BLaER1 (cell line): ENCODE measurements around the gene CEP55.
"Not testable (repeated sequence)": the region's sequence is repeated elsewhere in the genome, so short reads cannot be mapped to it uniquely, and the experiment has no call there.

Experiments used
- H3K27ac ChIP-seq: shearing (Covaris generic); formaldehyde crosslinking; 2 replicates; pipeline ENCODE4 v1.8.1; 2022
- H3K27me3 ChIP-seq: shearing (Covaris generic); formaldehyde crosslinking; 2 replicates; pipeline ENCODE4 v1.8.1; 2022
- H3K36me3 ChIP-seq: shearing (Covaris generic); formaldehyde crosslinking; 2 replicates; pipeline ENCODE4 v1.8.1; 2022
- H3K4me1 ChIP-seq: shearing (Covaris generic); formaldehyde crosslinking; 2 replicates; pipeline ENCODE4 v1.8.1; 2022
- H3K4me2 ChIP-seq: shearing (Covaris generic); formaldehyde crosslinking; 2 replicates; pipeline ENCODE4 v1.8.1; 2022
- H3K4me3 ChIP-seq: shearing (Covaris generic); formaldehyde crosslinking; 2 replicates; pipeline ENCODE4 v1.8.1; 2022
- H3K9ac ChIP-seq: shearing (Covaris generic); formaldehyde crosslinking; 2 replicates; pipeline ENCODE4 v1.8.1; 2022
- H3K9me3 ChIP-seq: shearing (Covaris generic); formaldehyde crosslinking; 2 replicates; pipeline ENCODE4 v1.8.1; 2022
- H4K20me1 ChIP-seq: shearing (Covaris generic); formaldehyde crosslinking; 2 replicates; pipeline ENCODE4 v1.8.1; 2022
- Cebpa-rat ChIP-seq: shearing (Covaris generic); IDR thresholded peaks from 2 replicates; pipeline ENCODE4 v1.8.1; 2022

The CEP55 gene

DNA sequence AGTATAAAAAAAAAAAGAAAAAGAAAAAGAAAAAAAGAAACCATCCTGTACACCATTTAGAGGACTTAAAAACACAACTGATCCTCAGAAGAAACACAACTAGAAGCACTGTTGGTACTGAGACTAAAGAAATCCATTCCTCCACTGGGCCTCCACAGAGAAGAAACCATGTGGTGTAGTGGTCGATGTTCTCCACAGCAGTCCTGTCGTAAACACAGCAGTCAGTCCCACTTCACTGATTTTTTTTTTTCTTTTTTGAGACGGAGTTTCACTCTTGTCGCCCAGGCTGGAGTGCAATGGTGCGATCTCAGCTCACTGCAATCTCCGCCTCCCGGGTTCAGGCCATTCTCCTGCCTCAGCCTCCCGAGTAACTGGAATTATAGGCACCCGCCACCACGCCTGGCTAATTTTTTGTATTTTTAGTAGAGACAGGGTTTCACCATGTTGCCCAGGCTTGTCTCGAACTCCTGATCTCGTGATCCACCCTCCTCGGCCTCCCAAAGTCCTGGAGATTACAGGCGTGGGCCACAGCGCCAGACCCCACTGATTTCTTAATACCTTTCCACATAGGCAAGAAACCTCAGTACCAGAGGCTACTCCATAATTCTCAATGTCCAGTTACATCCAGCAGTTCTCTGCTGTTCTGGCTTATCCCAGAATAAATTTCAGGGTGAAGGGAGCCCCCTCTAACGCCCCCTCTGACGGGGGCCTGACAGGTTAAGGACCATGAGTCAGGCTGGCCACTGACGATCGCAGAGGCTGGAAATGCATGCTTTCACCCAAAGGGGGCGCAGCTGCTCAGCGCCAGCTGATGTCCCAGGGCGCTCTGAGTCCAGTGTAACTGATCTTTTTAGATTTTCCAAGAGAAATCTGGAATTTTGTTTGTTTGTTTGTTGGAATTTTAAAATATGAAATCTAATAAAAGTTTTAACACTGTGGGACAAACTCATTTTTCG is 45.3 kb downstream of the CEP55 start:
- no peaks in the 10 kb centered on the region for H3K9me3 ChIP-seq
- H3K4me1 ChIP-seq = no peaks in the 10 kb centered on the region
- H3K4me2 ChIP-seq = no peak overlapping the region
- no peak overlapping the region for H3K9ac ChIP-seq
- TF ChIP-seq Cebpa-rat = no peak
- no peak overlapping the region for H3K4me3 ChIP-seq
- H3K27ac ChIP-seq = no peak overlapping the region
- no peaks in the 10 kb centered on the region for H3K27me3 ChIP-seq
- no peaks in the 10 kb centered on the region for H4K20me1 ChIP-seq
- H3K36me3 ChIP-seq = no peaks in the 10 kb centered on the region

GRCh38 chr10:93542358-93542791 is 46.0 kb downstream of the CEP55 start:
- Histone ChIP-seq H3K9me3 (no peaks in the 10 kb centered on the region), H3K9ac (no peak overlapping the region), H3K27ac (no peak overlapping the region), H3K4me1 (no peaks in the 10 kb centered on the region), H3K4me3 (no peak overlapping the region), H4K20me1 (no peaks in the 10 kb centered on the region), H3K36me3 (no peaks in the 10 kb centered on the region), H3K4me2 (no peak overlapping the region), H3K27me3 (no peaks in the 10 kb centered on the region)
- TF ChIP-seq Cebpa-rat = no peak

DNA sequence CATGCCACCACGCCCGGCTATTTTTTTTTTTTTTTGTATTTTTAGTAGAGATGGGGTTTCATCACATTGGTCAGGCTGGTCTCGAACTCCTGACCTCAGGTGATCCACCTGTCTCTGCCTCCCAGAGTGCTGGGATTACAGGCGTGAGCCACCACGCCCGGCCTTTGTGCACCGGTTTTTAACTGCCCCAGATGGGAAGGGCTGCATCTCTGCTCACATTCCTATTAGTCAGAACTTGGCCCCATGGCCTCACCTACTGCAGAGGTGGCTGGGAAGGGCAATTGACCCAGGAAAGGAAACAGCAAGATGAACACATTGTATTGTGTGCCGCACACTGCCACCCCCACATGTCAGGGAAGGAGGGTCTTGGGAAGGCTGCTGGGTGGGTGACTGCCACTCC is 50.6 kb downstream of the CEP55 start:
- not testable (repeated sequence) for H3K4me1 ChIP-seq, H4K20me1 ChIP-seq, H3K4me3 ChIP-seq, H3K9ac ChIP-seq, H3K27ac ChIP-seq, H3K4me2 ChIP-seq, H3K36me3 ChIP-seq, H3K27me3 ChIP-seq, H3K9me3 ChIP-seq

GRCh38 chr10:93547522-93547921 is 51.1 kb downstream of the CEP55 start:
- no peak overlapping the region for H3K9ac ChIP-seq
- no peaks in the 10 kb centered on the region for H3K4me1 ChIP-seq
- H3K4me3 ChIP-seq = no peak overlapping the region
- no peak for TF ChIP-seq Cebpa-rat
- H3K9me3 ChIP-seq = no peaks in the 10 kb centered on the region
- H3K36me3 ChIP-seq = no peaks in the 10 kb centered on the region
- H3K27me3 ChIP-seq = no peaks in the 10 kb centered on the region
- no peak overlapping the region for H3K27ac ChIP-seq
- H3K4me2 ChIP-seq = no peak overlapping the region
- no peaks in the 10 kb centered on the region for H4K20me1 ChIP-seq

DNA sequence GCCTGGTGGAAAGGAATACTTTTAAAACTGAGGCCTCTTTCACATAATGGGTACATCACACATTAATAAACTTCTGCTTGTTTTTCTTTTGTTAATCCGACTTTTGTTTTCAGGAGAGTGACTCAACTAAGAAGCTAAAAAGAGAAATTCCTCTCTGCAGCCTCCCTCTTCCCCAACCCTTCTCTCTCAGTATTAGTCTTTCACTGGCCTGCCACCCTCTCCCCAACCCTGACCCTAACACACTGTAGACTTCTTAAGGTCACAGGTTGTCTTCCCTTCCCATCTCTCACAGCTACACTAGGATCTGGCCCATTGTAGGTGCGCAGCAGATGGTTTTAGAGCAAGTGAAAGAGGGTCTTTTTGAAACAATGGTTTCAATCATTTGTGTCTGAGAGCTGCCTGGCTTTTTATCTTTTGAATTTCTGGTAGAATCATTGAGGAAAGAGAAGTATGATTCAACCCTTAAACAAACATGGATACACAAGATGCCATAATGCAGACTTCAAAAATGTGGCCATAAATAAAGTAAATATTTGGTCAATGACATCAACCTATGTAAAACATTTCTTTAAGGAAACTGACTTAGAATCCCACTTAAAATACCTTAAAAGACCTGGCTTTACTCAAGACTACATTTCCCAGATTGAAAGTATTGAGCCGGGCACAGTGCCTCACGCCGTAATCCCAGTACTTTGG is 52.1 kb downstream of the CEP55 start:
- Histone ChIP-seq H3K4me1 (no peaks in the 10 kb centered on the region), H3K9ac (no peak overlapping the region), H3K36me3 (no peaks in the 10 kb centered on the region), H3K4me3 (no peak overlapping the region), H3K4me2 (no peak overlapping the region), H3K27ac (no peak overlapping the region), H3K9me3 (no peaks in the 10 kb centered on the region), H4K20me1 (no peaks in the 10 kb centered on the region), H3K27me3 (no peaks in the 10 kb centered on the region)
- TF ChIP-seq Cebpa-rat = no peak

DNA sequence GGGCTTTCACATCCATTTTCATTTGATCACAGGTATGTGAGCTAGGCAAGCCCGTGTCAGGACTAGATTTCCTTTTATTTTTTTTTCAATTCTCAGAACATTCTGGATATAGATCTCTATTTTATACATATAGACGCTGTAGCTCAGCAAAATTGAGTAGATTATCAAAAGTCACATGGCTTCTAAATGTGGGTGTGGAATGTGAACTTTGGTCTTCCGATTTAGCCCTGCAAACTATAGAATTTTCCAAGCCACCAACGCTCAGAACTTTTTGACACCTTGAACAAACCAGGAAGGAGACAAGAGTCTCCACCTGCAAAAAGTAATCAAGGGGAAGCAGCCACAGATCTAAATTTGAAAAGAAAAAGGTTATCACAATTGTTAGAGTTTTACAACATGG is 54.2 kb downstream of the CEP55 start:
- H3K9ac ChIP-seq = no peak overlapping the region
- H3K36me3 ChIP-seq = no peaks in the 10 kb centered on the region
- no peaks in the 10 kb centered on the region for H3K9me3 ChIP-seq
- H3K27me3 ChIP-seq = no peaks in the 10 kb centered on the region
- no peaks in the 10 kb centered on the region for H4K20me1 ChIP-seq
- H3K4me1 ChIP-seq = no peaks in the 10 kb centered on the region
- TF ChIP-seq Cebpa-rat = no peak
- no peak overlapping the region for H3K27ac ChIP-seq
- H3K4me2 ChIP-seq = no peak overlapping the region
- no peak overlapping the region for H3K4me3 ChIP-seq

DNA sequence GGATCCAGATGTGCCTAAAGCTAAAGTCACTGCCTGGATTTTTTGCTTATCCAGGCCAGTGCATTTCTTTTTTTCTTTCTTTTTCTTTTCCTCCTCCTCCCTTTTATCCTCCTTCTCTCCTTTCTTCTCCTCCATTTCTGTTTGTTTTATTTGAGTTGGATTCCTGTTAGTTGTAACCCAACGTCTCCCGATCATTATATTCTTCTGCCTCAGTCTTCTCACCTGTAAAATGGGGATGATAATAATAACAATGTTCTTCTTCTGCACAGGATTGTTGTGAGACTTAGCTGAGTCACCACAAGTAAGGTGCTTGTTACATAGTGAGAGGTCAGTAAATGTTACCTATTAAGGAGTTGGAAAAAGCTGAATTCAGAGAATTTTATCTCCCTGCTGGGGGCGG is 56.4 kb downstream of the CEP55 start:
- Histone ChIP-seq H3K27me3 (no peaks in the 10 kb centered on the region), H3K36me3 (no peaks in the 10 kb centered on the region), H3K4me2 (no peak overlapping the region), H3K27ac (no peak overlapping the region), H3K4me3 (no peak overlapping the region), H3K4me1 (no peaks in the 10 kb centered on the region), H3K9ac (no peak overlapping the region), H4K20me1 (no peaks in the 10 kb centered on the region), H3K9me3 (no peaks in the 10 kb centered on the region)
- no peak for TF ChIP-seq Cebpa-rat

DNA sequence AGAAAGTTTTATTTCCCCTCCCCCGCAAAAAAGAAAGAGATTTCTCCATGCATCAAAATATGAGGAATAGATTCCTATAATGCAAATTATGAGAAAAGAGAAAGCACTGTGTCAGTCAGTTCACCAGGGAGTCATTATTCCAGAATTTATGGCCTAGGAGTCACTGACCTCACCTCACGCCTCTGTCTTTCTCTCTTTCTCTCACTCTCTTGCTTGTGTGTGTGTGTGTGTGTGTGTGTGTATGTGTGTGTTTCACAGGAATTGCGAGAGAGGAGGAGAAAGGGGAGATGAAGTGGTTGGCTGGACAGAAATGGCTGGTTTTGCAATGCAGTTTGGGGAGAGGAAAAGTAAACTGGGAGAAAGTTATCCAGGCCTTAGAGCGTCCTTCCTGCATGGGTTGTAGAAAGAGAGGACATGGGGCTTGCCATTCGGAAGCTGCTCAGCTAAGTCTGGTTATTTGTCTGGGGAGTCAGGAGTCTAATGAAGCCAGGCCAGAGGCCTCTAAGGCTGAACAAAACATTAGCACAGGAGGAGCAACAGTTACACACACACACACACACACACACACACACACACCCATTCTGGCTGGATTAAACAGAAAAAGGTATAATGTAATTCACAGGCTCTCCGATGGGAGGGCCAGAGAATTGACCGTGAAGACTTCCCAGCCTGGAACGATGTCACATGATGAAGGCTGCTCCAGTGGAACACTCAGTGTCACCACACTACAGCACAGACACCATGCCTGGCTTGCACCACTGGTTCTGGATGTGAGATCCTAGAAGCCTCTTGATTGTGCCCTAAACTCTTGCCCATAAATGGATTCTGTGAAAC is 57.3 kb downstream of the CEP55 start:
- no peak for TF ChIP-seq Cebpa-rat
- no peaks in the 10 kb centered on the region for H3K4me1 ChIP-seq
- H3K4me2 ChIP-seq = no peak overlapping the region

GRCh38 chr10:93554316-93554663 is 57.9 kb downstream of the CEP55 start:
- Histone ChIP-seq H3K27me3 (no peaks in the 10 kb centered on the region), H4K20me1 (no peaks in the 10 kb centered on the region), H3K9ac (no peak overlapping the region), H3K27ac (no peak overlapping the region), H3K9me3 (no peaks in the 10 kb centered on the region), H3K4me1 (no peaks in the 10 kb centered on the region), H3K4me2 (no peak overlapping the region), H3K36me3 (no peaks in the 10 kb centered on the region), H3K4me3 (no peak overlapping the region)
- no peak for TF ChIP-seq Cebpa-rat

More for the DNA sequence above, 57.3 kb downstream of the CEP55 start:
- Histone ChIP-seq H3K9ac (no peak overlapping the region), H3K36me3 (no peaks in the 10 kb centered on the region), H3K27ac (no peak overlapping the region), H3K9me3 (no peaks in the 10 kb centered on the region), H4K20me1 (no peaks in the 10 kb centered on the region), H3K4me3 (no peak overlapping the region), H3K27me3 (no peaks in the 10 kb centered on the region)
